LNCAP (cell line): Measurements from ENCODE around the gene DYNC2LI1.

Source experiments
- CTCF ChIP-seq: fragments of 450-650 bp; IDR thresholded peaks from 2 replicates; pipeline ENCODE4 v1.5.1; 2017; ENCODE audit warnings: mild to moderate bottlenecking

The DYNC2LI1 gene

DNA sequence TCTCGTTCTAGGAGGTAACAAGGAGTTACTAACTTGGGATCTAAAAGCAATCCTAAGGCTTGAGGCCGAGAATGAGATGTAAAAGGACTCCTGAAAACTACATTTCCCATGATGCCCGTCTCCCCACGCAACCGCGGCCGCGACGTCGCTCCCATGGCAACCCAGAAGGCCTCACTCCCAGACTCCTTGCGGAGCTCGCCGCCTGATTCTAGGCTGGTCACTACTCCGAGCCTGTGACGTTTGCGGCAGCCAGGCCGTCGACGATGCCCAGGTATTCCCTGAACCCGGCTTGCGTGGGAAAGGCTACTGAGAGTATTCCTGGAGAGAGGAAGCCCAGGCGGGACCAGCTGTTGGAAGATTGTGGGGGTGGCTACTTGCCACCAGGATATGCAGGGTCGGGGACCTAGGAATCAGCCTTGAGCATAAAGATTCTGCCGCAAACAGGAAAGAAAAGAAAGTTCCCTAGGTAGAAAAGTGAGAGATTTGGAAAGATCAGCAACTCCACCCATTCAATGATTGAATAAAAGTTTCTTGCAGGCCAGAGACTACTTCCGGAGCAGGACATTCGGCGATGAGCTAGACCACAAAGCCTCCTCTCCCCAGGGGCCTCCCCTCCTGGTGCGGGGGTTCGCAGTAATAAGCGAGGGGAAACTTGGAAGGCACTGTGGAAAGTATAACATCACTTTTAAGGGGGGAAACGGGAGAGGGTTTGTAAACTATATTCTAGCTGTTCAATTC, at the start of gene DYNC2LI1:
TSS of gene DYNC2LI1 (plus strand) at position 164 of the 738 bp plus-strand sequence. CDS start at position 264, 100 bp downstream.
- no peak for TF ChIP-seq CTCF

GRCh38 chr2:43724728-43725526, 48.9 kb upstream of the DYNC2LI1 start:
- no peak for TF ChIP-seq CTCF

GRCh38 chr2:43725711-43726246, 48.1 kb upstream of the DYNC2LI1 start:
- no peak for TF ChIP-seq CTCF

DNA sequence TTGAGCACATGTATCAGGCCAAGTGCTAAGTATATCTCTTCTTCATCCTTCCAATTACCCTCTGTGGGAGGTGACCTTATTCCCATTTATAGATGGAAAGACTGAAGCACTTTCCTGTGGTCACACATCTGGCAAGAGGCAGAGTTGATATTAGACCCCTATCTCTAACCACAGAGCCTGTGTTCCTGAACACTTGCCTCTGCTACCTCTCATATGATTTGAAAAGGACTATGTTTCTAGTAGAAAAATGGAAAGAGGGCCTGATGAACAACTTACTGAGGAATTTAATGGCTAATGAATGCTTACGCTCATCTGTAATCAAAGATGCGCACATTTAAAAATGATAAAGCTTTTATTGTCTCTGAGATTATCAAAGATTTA, 46.2 kb upstream of the DYNC2LI1 start:
- no peak for TF ChIP-seq CTCF

GRCh38 chr2:43729491-43730174, 44.2 kb upstream of the DYNC2LI1 start:
- TF ChIP-seq CTCF = no peak

GRCh38 chr2:43731211-43731610, 42.6 kb upstream of the DYNC2LI1 start:
- no peak for TF ChIP-seq CTCF

DNA sequence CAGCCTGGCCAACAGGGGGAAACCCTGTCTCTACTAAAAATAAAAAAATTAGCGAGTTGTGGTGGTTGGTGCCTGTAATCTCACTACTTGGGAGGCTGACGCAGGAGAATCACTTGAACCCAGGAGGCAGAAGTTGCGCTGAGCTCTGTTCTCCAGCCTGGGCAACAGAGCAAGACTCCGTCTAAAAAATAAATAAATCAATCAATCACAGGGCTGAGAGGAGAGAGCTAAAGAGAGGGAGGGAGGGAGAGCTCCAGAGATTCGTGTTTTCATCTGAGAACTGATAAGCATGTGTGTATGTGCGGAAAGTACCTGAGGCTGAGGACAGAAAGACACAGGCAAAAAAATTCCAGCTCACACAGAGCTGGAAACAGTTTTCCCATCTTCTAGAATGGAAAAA, 37.2 kb upstream of the DYNC2LI1 start:
- no peak for TF ChIP-seq CTCF
